Hepatocyte (in vitro differentiated cells): Measurements from ENCODE around the gene RGN. TPM values are rescaled to one million over a fixed set of nuclear protein-coding genes. Genes with fewer than 3 reads are reported as not detected.
A peak's percentile ranks its signal among the peaks of the same experiment; 100 is the strongest.

ENCODE experiments used
- DNase-seq: peaks from one replicate; pipeline ENCODE4 v3.0.0-alpha.2; 2016; ENCODE audit warnings: low spot score
- H2AFZ ChIP-seq: fragments of 200-600 bp; sonication (generic); 2 replicates; pipeline ENCODE4 v1.6.0; 2016; ENCODE audit warnings: antibody characterized with exemption, mild to moderate bottlenecking
- H3K27ac ChIP-seq: fragments of 200-600 bp; sonication (generic); 2 replicates; pipeline ENCODE4 v1.5.1; 2016; ENCODE audit warnings: mild to moderate bottlenecking
- H3K27me3 ChIP-seq: fragments of 200-600 bp; sonication (generic); 2 replicates; pipeline ENCODE4 v1.6.1; 2016
- H3K36me3 ChIP-seq: fragments of 200-600 bp; sonication (generic); replicated peaks from 2 replicates; pipeline ENCODE4 v1.5.1; 2016; ENCODE audit warnings: low read depth; ENCODE audit not compliant: insufficient read depth
- H3K4me1 ChIP-seq: fragments of 200-600 bp; sonication (generic); 2 replicates; pipeline ENCODE4 v1.5.1; 2016; ENCODE audit warnings: mild to moderate bottlenecking, moderate library complexity; ENCODE audit not compliant: insufficient read depth
- H3K4me2 ChIP-seq: fragments of 200-600 bp; sonication (generic); 2 replicates; pipeline ENCODE4 v1.6.0; 2016
- H3K4me3 ChIP-seq: fragments of 200-600 bp; sonication (generic); 2 replicates; pipeline ENCODE4 v1.5.1; 2016; ENCODE audit warnings: mild to moderate bottlenecking
- H3K79me2 ChIP-seq: fragments of 200-600 bp; sonication (generic); 2 replicates; pipeline ENCODE4 v1.6.0; 2017; ENCODE audit warnings: mild to moderate bottlenecking
- H3K9me2 ChIP-seq: fragments of 200-600 bp; sonication (generic); replicated peaks from 2 replicates; pipeline ENCODE4 v1.6.0; 2017; ENCODE audit warnings: mild to moderate bottlenecking; ENCODE audit not compliant: insufficient read depth
- H3K9me3 ChIP-seq: fragments of 200-600 bp; sonication (generic); 2 replicates; pipeline ENCODE4 v1.5.1; 2016; ENCODE audit warnings: low read depth, mild to moderate bottlenecking
- H4K20me1 ChIP-seq: fragments of 200-600 bp; sonication (generic); 2 replicates; pipeline ENCODE4 v1.6.0; 2016; ENCODE audit warnings: mild to moderate bottlenecking; ENCODE audit not compliant: insufficient read depth, poor library complexity, severe bottlenecking
- EZH2 ChIP-seq: fragments of 200-600 bp; sonication (generic); IDR thresholded peaks from 2 replicates; pipeline ENCODE4 v1.6.1; 2016; ENCODE audit warnings: antibody characterized with exemption, mild to moderate bottlenecking, borderline replicate concordance
- EZH2phosphoT487 ChIP-seq: fragments of 200-600 bp; sonication (generic); IDR thresholded peaks from one replicate; pipeline ENCODE4 v1.6.1; 2018; ENCODE audit warnings: antibody characterized with exemption, mild to moderate bottlenecking, low read depth, moderate library complexity; ENCODE audit not compliant: unreplicated experiment, severe bottlenecking
- WGBS: methylation state at CpG from one replicate; pipeline ENCODE4 v1.1.6; 2016; ENCODE audit warnings: low lambda C conversion rate; ENCODE audit errors: missing lambda C conversion rate; 5-methylcytosine and 5-hydroxymethylcytosine counted together
- polyA plus RNA-seq: library from polyadenylated mRNA; unstranded; fragments of >200 nt; fragmentation: Nextera tagmentation; extraction: Ambion mirVana; gene quantifications from 2 replicates; pipeline ENCODE4 v1.2.1, GENCODE V29; 2016
- total RNA-seq: library from RNA; depleted of rRNA; stranded (reverse); fragments of >200 nt; gene quantifications from 2 replicates; pipeline ENCODE4 v1.2.3, GENCODE V29; 2014
- TF ChIP-seq, protein P1 (sequence below): fragments of 200-600 bp; sonication (generic); IDR thresholded peaks from 2 replicates; pipeline ENCODE4 v1.5.1; 2016; ENCODE audit warnings: antibody characterized with exemption, mild to moderate bottlenecking; ENCODE audit not compliant: poor library complexity

The RGN gene
- total and polyA plus RNA-seq, 2 experiments from 2014 or later: 108 to 111 TPM

DNA sequence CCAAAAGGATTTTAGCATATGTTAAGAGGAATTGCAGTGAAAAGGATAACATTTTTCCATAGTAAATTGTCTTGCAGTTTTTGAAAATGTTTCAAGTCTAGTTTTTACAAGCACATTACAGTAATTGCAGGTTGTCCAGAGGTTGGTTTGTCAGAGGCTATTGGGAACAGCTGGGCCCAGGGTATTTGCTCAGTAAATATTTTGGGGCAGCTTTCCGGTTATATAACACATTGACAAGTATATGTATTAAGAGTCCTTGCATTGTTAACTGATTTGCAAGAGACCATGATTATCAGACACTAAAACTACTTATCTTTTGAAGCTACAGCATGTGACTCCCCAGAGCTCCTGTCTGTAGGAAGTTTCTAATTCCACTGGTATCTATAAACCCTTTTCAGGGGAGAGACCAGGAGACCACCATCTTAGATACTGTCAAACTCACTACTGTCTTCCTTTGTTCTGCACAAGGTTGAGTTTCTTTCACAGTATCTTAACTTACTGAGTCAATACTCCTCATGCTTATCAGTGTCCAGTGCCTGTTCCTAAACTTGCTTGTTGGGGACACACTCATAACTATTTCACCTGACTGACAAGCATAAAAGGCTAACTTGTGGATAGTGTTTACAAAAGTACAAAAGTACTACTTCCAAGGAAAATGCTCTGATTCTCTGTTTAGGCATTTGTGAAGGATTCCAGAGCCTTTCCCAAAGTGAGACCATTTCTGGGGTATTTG lies 18.9 kb upstream of the RGN start:
- TF ChIP-seq EZH2 (no peak), EZH2phosphoT487 (no peak)
- TF ChIP-seq, protein P1, sequence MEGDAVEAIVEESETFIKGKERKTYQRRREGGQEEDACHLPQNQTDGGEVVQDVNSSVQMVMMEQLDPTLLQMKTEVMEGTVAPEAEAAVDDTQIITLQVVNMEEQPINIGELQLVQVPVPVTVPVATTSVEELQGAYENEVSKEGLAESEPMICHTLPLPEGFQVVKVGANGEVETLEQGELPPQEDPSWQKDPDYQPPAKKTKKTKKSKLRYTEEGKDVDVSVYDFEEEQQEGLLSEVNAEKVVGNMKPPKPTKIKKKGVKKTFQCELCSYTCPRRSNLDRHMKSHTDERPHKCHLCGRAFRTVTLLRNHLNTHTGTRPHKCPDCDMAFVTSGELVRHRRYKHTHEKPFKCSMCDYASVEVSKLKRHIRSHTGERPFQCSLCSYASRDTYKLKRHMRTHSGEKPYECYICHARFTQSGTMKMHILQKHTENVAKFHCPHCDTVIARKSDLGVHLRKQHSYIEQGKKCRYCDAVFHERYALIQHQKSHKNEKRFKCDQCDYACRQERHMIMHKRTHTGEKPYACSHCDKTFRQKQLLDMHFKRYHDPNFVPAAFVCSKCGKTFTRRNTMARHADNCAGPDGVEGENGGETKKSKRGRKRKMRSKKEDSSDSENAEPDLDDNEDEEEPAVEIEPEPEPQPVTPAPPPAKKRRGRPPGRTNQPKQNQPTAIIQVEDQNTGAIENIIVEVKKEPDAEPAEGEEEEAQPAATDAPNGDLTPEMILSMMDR: no peak
- Histone ChIP-seq H3K9me2 (no peaks in the 10 kb centered on the region), H4K20me1 (no peaks in the 10 kb centered on the region), H3K27ac (peak overlapping the region; percentile 61), H3K9me3 (no peaks in the 10 kb centered on the region), H3K4me3 (no peak overlapping the region), H3K36me3 (no peaks in the 10 kb centered on the region), H2AFZ (no peak overlapping the region), H3K79me2 (no peaks in the 10 kb centered on the region), H3K27me3 (no peaks in the 10 kb centered on the region), H3K4me2 (peak overlapping the region; percentile 19), H3K4me1 (peaks cover 13% of the 10 kb centered on the region)
- DNase-seq: no peak
- WGBS: 41% methylated on average over 1 of the region's 1 CpG

GRCh38 chrX:47060708-47061107 lies 17.5 kb upstream of the RGN start:
- no peaks in the 10 kb centered on the region for H4K20me1 ChIP-seq
- no peak overlapping the region for H3K4me3 ChIP-seq
- H3K79me2 ChIP-seq: no peaks in the 10 kb centered on the region
- no peaks in the 10 kb centered on the region for H3K27me3 ChIP-seq
- H3K27ac ChIP-seq: peak overlapping the region; percentile 61
- H3K4me1 ChIP-seq: peaks cover 13% of the 10 kb centered on the region
- H3K9me2 ChIP-seq: no peaks in the 10 kb centered on the region
- no peaks in the 10 kb centered on the region for H3K9me3 ChIP-seq
- H3K36me3 ChIP-seq: no peaks in the 10 kb centered on the region
- TF ChIP-seq EZH2 (no peak), EZH2phosphoT487 (no peak)
- TF ChIP-seq, protein P1: no peak
- no peak for DNase-seq
- 59% methylated on average over 2 of the region's 2 CpGs for WGBS
- H3K4me2 ChIP-seq: peak overlapping the region; percentile 31
- no peak overlapping the region for H2AFZ ChIP-seq

DNA sequence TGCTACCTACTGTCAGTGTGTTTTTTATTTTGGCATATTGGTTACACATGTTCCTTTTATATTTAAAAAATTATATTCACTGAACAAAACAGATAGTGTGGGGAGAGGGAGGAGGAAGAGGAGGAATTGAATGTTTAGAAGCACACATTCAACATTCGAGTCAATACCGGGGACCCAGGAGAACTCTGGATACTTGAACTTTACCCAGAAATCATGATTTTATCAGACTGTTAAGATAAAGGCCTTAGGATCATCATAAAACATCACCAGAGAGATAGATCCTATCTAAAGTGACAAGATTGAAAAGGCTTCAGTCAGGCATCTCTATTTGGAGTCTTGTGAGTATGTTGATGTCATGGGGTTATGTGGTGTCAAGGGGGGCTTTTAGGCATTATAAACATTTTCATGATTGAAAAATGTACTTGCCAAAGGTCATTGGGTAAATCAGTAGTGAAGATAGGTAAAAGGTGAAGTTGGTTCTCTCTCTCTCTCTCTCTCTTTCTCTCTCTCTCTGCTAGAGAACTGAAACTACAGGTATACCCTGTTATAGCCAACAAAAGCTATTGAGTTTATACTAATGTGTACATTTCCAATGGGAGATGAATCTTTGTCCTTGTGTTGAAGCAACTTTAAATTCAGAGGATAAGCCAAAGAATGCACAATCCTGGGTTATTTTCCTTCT lies 16.9 kb upstream of the RGN start:
- WGBS: 45% methylated on average over 2 of the region's 2 CpGs

More for the DNA sequence above, 16.9 kb upstream of the RGN start:
- Histone ChIP-seq H2AFZ (no peak overlapping the region), H3K27ac (peak overlapping the region; percentile 49), H3K79me2 (no peaks in the 10 kb centered on the region), H3K9me2 (no peaks in the 10 kb centered on the region), H3K4me3 (no peak overlapping the region), H3K36me3 (no peaks in the 10 kb centered on the region), H3K27me3 (no peaks in the 10 kb centered on the region), H4K20me1 (no peaks in the 10 kb centered on the region), H3K4me2 (peak overlapping the region; percentile 31), H3K4me1 (peaks cover 13% of the 10 kb centered on the region), H3K9me3 (no peaks in the 10 kb centered on the region)
- TF ChIP-seq EZH2 (no peak), EZH2phosphoT487 (no peak)
- TF ChIP-seq, protein P1: no peak
- no peak for DNase-seq
